WI38 (cell line): ENCODE measurements around the gene TRABD2B.
A peak's percentile ranks its signal among the peaks of the same experiment; 100 is the strongest.

Source experiments
- H3K4me3 ChIP-seq: 2 replicates; pipeline ENCODE4 v1.5.1; 2011; ENCODE audit warnings: low read depth, mild to moderate bottlenecking, control low read depth, low read length
- TF ChIP-seq, protein P1 (sequence below): IDR thresholded peaks from 2 replicates; pipeline ENCODE4 v1.5.1; 2012; ENCODE audit warnings: low read depth, mild to moderate bottlenecking, control low read depth, low read length

TRABD2B gene

DNA sequence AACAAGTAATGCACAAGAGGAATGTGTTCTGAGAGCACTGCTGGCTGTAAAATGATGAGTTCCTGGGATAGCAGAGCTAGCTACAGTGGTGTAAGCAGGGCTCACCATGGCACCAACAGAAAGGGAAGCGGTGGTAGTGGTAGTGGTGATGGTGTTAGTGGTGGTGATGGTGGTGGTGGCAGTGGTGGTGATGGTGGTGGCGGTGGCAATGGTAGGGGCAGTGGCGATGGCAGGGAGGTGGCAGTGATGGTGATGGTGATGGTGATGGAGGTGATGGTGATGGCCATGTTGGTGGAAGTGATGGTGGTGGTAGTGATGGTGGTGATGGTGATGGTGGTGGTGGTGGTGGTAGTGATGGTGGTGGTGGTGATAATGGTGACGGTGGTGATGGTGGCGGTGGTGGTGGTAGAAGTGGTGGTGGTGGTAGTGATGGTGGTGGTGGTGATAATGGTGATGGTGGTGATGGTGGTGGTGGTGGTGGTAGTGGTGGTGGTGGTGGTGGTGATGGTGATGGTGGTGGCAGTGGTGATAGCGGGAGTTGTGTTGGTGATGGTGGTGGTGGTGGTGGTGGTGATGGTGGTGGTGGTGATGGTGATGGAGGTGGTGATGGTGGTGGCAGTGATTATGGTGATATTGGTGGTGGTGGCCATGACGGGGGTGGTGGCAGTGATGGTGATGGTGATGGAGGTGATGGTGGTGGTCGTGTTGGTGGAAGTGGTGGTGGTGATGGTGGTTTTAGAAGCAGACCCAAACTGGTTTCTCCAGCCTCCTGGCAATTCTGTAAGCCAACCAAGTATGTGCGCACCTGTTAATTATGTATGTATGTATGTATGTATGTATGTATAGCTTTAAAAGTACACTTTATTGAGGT lies 254.1 kb downstream of the TRABD2B start:
- TF ChIP-seq, protein P1, sequence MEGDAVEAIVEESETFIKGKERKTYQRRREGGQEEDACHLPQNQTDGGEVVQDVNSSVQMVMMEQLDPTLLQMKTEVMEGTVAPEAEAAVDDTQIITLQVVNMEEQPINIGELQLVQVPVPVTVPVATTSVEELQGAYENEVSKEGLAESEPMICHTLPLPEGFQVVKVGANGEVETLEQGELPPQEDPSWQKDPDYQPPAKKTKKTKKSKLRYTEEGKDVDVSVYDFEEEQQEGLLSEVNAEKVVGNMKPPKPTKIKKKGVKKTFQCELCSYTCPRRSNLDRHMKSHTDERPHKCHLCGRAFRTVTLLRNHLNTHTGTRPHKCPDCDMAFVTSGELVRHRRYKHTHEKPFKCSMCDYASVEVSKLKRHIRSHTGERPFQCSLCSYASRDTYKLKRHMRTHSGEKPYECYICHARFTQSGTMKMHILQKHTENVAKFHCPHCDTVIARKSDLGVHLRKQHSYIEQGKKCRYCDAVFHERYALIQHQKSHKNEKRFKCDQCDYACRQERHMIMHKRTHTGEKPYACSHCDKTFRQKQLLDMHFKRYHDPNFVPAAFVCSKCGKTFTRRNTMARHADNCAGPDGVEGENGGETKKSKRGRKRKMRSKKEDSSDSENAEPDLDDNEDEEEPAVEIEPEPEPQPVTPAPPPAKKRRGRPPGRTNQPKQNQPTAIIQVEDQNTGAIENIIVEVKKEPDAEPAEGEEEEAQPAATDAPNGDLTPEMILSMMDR: no peak
- no peak overlapping the region for H3K4me3 ChIP-seq

DNA sequence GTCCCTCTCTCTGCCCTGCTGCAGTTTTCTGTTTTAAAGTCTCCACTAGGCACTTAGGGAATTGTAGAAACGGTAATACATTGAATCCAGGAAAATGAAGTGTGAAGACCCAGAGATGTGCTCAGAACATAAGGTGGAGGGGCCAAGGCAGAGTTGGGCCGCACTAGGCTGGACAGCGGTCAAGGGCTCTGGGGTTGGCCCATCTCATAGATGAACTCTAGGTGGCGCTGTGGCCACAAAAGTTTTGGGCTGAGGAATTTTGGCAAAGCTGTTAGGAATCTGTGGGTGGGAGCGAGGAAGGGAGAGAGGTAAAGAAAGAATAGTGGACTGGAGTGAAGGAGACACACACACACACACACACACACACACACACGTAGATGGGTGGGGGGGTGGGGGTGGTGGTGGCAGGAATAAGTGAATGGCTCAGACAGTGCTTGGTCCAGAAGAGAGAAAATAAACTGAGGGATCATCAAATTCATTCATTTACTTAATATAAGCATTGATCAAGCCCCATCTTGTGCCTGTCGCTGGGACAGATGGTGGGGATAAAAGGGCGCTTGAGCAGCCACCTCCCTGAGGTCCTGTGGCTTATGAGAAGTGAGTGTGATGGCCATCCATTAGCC lies 258.5 kb downstream of the TRABD2B start:
- H3K4me3 ChIP-seq: no peak overlapping the region
- TF ChIP-seq, protein P1: peak; percentile 53

- TF ChIP-seq, protein P1: no peak
- no peak overlapping the region for H3K4me3 ChIP-seq
Observed at GRCh38 chr1:47732489-47732888, 264.7 kb downstream of the TRABD2B start.

DNA sequence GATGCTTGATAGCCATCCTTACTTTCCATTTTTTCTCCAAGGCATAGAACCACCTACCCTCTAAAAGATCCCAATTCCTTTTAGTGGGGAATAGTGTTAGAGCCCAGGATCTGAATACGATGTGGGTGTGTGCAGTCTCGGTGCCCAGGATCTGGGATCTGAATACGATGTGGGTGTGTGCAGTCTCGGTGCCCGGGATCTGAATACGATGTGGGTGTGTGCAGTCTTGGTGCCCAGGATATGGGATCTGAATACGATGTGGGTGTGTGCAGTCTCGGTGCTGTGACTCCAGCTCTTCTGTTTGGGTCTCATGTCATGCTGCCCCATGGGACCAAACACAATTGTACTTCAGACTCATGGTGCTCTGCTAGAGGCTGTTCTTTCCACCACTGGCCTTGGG lies 265.5 kb downstream of the TRABD2B start:
- no peak overlapping the region for H3K4me3 ChIP-seq
- TF ChIP-seq, protein P1: no peak

DNA sequence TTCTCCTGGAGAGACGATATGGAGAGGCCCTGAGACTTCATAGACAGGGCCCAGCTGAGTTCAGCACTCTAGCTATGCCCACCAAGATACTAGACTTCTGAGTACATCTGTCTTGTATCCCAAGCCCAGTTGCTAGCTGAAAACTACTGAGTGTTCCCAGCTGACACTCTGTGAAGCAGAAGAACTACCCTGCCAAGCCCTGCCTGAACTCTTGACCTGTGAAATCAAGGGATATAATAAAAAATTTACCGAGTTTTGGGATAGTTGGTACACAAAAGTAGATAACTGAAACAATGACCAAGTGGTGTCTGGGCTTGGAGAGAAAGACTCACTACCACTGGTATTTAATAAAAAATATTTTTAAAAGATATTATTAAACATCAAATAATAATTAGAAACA lies 267.5 kb downstream of the TRABD2B start:
- TF ChIP-seq, protein P1: no peak

DNA sequence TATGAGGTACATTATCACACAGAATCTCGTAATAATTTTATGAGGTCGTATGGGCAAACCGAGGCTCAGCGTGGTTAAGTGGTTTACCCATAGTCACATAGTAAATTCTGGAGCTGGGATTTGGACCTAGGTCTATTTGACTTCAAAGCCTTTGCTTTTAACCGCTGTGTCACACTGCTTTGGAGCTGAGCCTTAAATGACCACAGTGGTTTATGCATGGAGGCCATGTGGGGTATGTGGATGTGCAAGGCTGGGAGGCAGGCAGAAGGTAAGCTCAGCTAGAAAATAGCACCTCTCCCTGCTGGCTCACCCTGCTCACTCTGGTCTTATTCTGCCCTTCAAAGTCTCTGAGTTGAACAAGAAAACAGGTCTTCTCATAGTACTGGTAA lies 269.5 kb downstream of the TRABD2B start:
- no peak overlapping the region for H3K4me3 ChIP-seq
- TF ChIP-seq, protein P1: no peak

More for the DNA sequence above, 267.5 kb downstream of the TRABD2B start:
- H3K4me3 ChIP-seq: no peak overlapping the region
